Adrenal gland (tissue), 12 donors: ENCODE measurements around the gene DELE1. TPM values are rescaled to one million over a fixed set of nuclear protein-coding genes. Genes with fewer than 3 reads are reported as not detected.
A peak's percentile ranks its signal among the peaks of the same experiment; 100 is the strongest.

Experiments used
- DNase-seq, 7 donors: peaks; one replicate each; pipeline ENCODE4 v3.0.0-alpha.2; 2019 to 2020
- H3K27ac ChIP-seq, 5 donors: fragments of 200-600 bp; sonication (generic) in 4 of 5; 1 replicate in 3 of 5; 2 replicates in 2 of 5; pipeline versions ENCODE4 v1.5.1 to v1.8.0; 2016 to 2020; ENCODE audit warnings: mild to moderate bottlenecking in 1 of 5
- H3K27me3 ChIP-seq: fragments of 200-600 bp; 2 replicates; pipeline ENCODE4 v1.8.0; 2021
- H3K36me3 ChIP-seq, 2 donors: fragments of 200-600 bp; replicated peaks in 1 of 2; 1 replicate in 1 of 2; 2 replicates in 1 of 2; pipeline versions ENCODE4 v1.5.1 to v1.8.0; 2018 to 2022
- H3K4me1 ChIP-seq, 2 donors: fragments of 200-600 bp; replicated peaks in 1 of 2; 1 replicate in 1 of 2; 2 replicates in 1 of 2; pipeline versions ENCODE4 v1.5.1 to v1.8.0; 2018 to 2021
- H3K4me3 ChIP-seq, 4 donors: fragments of 200-600 bp; sonication (generic) in 3 of 4; one replicate each; pipeline ENCODE4 v1.5.1; 2016 to 2018
- H3K9me3 ChIP-seq, 3 donors: fragments of 200-600 bp; sonication (generic) in 1 of 3; replicated peaks in 1 of 3; 1 replicate in 2 of 3; 2 replicates in 1 of 3; pipeline versions ENCODE4 v1.5.1 to v1.8.0; 2016 to 2021
- CTCF ChIP-seq, 6 experiments: fragments of 450-650 bp in 4 of 6; fragments of 200-600 bp in 2 of 6; sonication (generic) in 1 of 6; IDR thresholded peaks; 1 replicate in 5 of 6; 2 replicates in 1 of 6; pipeline versions ENCODE4 v1.5.1 to v1.8.0; 2016 to 2021; ENCODE audit warnings: antibody characterized with exemption in 6 of 6, mild to moderate bottlenecking in 2 of 6, moderate library complexity in 1 of 6
- POLR2A ChIP-seq, 2 donors: fragments of 450-650 bp; IDR thresholded peaks; one replicate each; pipeline ENCODE4 v1.6.1; 2017; ENCODE audit warnings: antibody characterized with exemption in 2 of 2, mild to moderate bottlenecking in 2 of 2, moderate library complexity in 1 of 2
- WGBS, 4 donors: extraction: QIAGEN DNeasy Blood & Tissue Kit in 2 of 4; methylation state at CpG; one replicate each; pipeline versions ENCODE4 v1.1.5 to v1.1.7; 2013 to 2017; 5-methylcytosine and 5-hydroxymethylcytosine counted together
- intact Hi-C, 2 donors: fragments of 100-400 bp; cut with DNase I; formaldehyde crosslinking; loops; one replicate each; pipeline versions ENCODE4 v1.14.1 to v1.15.0; 2022 to 2023
- polyA plus RNA-seq, 3 donors: library from polyadenylated mRNA; stranded (reverse); fragments of 200-250 nt in 2 of 3; fragments of 350-450 nt in 1 of 3; fragmentation: Illumina TruSeq in 1 of 3; extraction: RNeasy Lipid Tissue Mini Kit (QIAGEN cat#74804) in 1 of 3; gene quantifications; one replicate each; pipeline ENCODE4 v1.2.3, GENCODE V29; 2013 to 2014
- total RNA-seq, 9 donors: library from RNA; depleted of rRNA in 4 of 9; stranded (reverse); fragments of >200 nt in 4 of 9; fragments of 120-200 nt in 1 of 9; fragmentation: NEBNext Ultra II Directional in 1 of 9; extraction: Animal tissue kit (Norgen Biotek cat#: 25700) in 1 of 9; gene quantifications; one replicate each; pipeline versions ENCODE4 v1.1.0 to v1.2.4, GENCODE V29; 2013 to 2023
- donor health status: healthy with polysubstance abuse.
- donor health status: Bipolar disorder and iron deficiency.
- donor health status: DM: yes; HTN: yes; CAD: no.
- donor health status: DM: no; HTN: no; CAD: no.
- donor health status: DM: no; HTN: no; CAD: no.
- donor health status: DM: yes; HTN: yes; CAD: no.

The DELE1 gene
- total and polyA plus RNA-seq, 12 donors = 65.2 to 162 (median 111) TPM

GRCh38 chr5:141910271-141910673 lies 13.4 kb upstream of the DELE1 start:
- WGBS, 4 donors = 48 to 73% (median 61%) methylated on average over 2 of the region's 2 CpGs

GRCh38 chr5:141913560-141914198 lies 10.0 kb upstream of the DELE1 start:
- no peaks in the 10 kb centered on the region for H3K9me3 ChIP-seq
- no peak for TF ChIP-seq CTCF (IDR thresholded peaks at IDR 0.05)
- no peak for TF ChIP-seq POLR2A (IDR thresholded peaks at IDR 0.05)
- H3K4me3 ChIP-seq = peak overlapping the region in 1 of 4 donors; percentile 39
- H3K27me3 ChIP-seq = no peaks in the 10 kb centered on the region
- no peak overlapping the region for H3K27ac ChIP-seq
- 28 to 35% (median 31%) methylated on average over 16 of the region's 16 CpGs for WGBS, 4 donors
- DNase-seq = no peak
- intact Hi-C loops = no loop called here
- peaks cover 4 to 11% of the 10 kb centered on the region in 2 donors for H3K4me1 ChIP-seq
- H3K36me3 ChIP-seq = no peaks in the 10 kb centered on the region

More at GRCh38 chr5:141910271-141910673, 13.4 kb upstream of the DELE1 start:
- Histone ChIP-seq H3K4me3 (no peak overlapping the region), H3K4me1 (peaks cover 4 to 11% of the 10 kb centered on the region in 2 donors), H3K36me3 (no peaks in the 10 kb centered on the region), H3K9me3 (no peaks in the 10 kb centered on the region), H3K27ac (no peak overlapping the region), H3K27me3 (no peaks in the 10 kb centered on the region)
- no peak for TF ChIP-seq CTCF (IDR thresholded peaks at IDR 0.05)
- no peak for TF ChIP-seq POLR2A (IDR thresholded peaks at IDR 0.05)
- DNase-seq = no peak
- intact Hi-C loops = no loop called here

- H3K27me3 ChIP-seq = no peaks in the 10 kb centered on the region
- peaks cover 4 to 16% of the 10 kb centered on the region in 2 donors for H3K4me1 ChIP-seq
- peak overlapping the region in 1 of 4 donors; percentile 39 for H3K4me3 ChIP-seq
- H3K9me3 ChIP-seq = no peaks in the 10 kb centered on the region
- no peak overlapping the region for H3K27ac ChIP-seq
- 7 to 42% (median 17%) methylated on average over 10 to 40 of the region's 40 CpGs for WGBS, 4 donors
- no peaks in the 10 kb centered on the region for H3K36me3 ChIP-seq
- DNase-seq = peak; percentile 47 to 74 (median 59)
- TF ChIP-seq POLR2A (IDR thresholded peaks at IDR 0.05) = peak in 1 of 2 donors; percentile 23
- TF ChIP-seq CTCF (IDR thresholded peaks at IDR 0.05) = peak in 4 of 6 experiments; percentile 12 to 31 (median 28)
- intact Hi-C loops = no loop called here
Measured at GRCh38 chr5:141914199-141914743, 9.4 kb upstream of the DELE1 start.

- no peak for TF ChIP-seq CTCF (IDR thresholded peaks at IDR 0.05)
- TF ChIP-seq POLR2A (IDR thresholded peaks at IDR 0.05) = no peak
- 62 to 76% (median 70%) methylated on average over 3 of the region's 3 CpGs for WGBS, 4 donors
- Histone ChIP-seq H3K36me3 (no peaks in the 10 kb centered on the region), H3K27ac (no peak overlapping the region), H3K9me3 (no peaks in the 10 kb centered on the region), H3K4me1 (peaks cover 4 to 16% of the 10 kb centered on the region in 2 donors), H3K27me3 (no peaks in the 10 kb centered on the region), H3K4me3 (no peak overlapping the region)
- intact Hi-C loops = no loop called here
- DNase-seq = no peak
Measured at GRCh38 chr5:141914797-141915196, 8.9 kb upstream of the DELE1 start.
